HepG2 (cell line): ENCODE results near the gene APBA3. TPM values are rescaled to one million over a fixed set of nuclear protein-coding genes. Genes with fewer than 3 reads are reported as not detected.

Experiments
- ATAC-seq: fragments of 200-7000 bp; cut with Tn5 transposase; 3 replicates; pipeline ENCODE4 v1.9.1; 2020; ENCODE audit warnings: mild to moderate bottlenecking, moderate library complexity
- BruUV-seq: library from RNA; stranded (reverse); fragments of 400-500 nt; replicated peaks from 2 replicates; lab custom pipeline; 2021; lab: Mats Ljungman, UMichigan
- CTCF ChIA-PET: fragments of 300-600 bp; formaldehyde crosslinking; extraction: SDS; loops from one replicate; lab custom pipeline; 2021; ENCODE audit warnings: low total read pairs, inconsistent platforms, low intra/inter-chr PET ratio; lab: Yijun Ruan, JAX
- POLR2A ChIA-PET: fragments of 350-600 bp; sonication (Branson Sonifier 250); formaldehyde crosslinking; loops from one replicate; lab custom pipeline; 2020; ENCODE audit warnings: antibody characterized with exemption, inconsistent platforms; lab: Yijun Ruan, JAX
- DNase-seq: peaks from one replicate; pipeline ENCODE4 v3.0.0-alpha.2; 2015; ENCODE audit warnings: low spot score
- FAIRE-seq: peaks from 3 replicates; lab custom pipeline; 2011; peaks lifted over from hg19 to GRCh38; lab: Jason Lieb, UNC
- H2AFZ ChIP-seq: one replicate; pipeline ENCODE4 v1.6.1; 2011; ENCODE audit warnings: low read length, inconsistent platforms
- H3K27ac ChIP-seq: fragments of 300-600 bp; 3 replicates; pipeline ENCODE4 v1.8.0; 2011; ENCODE audit warnings: mixed run types, mild to moderate bottlenecking, mixed read lengths, low read length, inconsistent platforms; ENCODE audit not compliant: insufficient read depth; ENCODE audit errors: extremely low read length
- H3K27me3 ChIP-seq, 2 experiments: fragments of 200-600 bp in 1 of 2; 2 replicates in 1 of 2; 3 replicates in 1 of 2; pipeline versions ENCODE4 v1.6.0 to v1.8.0; 2011; ENCODE audit warnings: low read length in 2 of 2, mild to moderate bottlenecking in 2 of 2, moderate library complexity in 2 of 2, inconsistent platforms in 1 of 2; ENCODE audit not compliant: insufficient read depth in 2 of 2, control insufficient read depth in 1 of 2
- H3K36me3 ChIP-seq, 2 experiments: fragments of 200-600 bp in 1 of 2; replicated peaks in 1 of 2; 2 replicates in 1 of 2; 3 replicates in 1 of 2; pipeline versions ENCODE4 v1.5.1 to v1.8.0; 2011; ENCODE audit warnings: low read length in 2 of 2, inconsistent platforms in 1 of 2; ENCODE audit not compliant: insufficient read depth in 2 of 2, control insufficient read depth in 1 of 2
- H3K4me1 ChIP-seq: 2 replicates; pipeline ENCODE4 v1.5.1; 2012; ENCODE audit warnings: low read length, inconsistent platforms; ENCODE audit not compliant: insufficient read depth
- H3K4me2 ChIP-seq: 2 replicates; pipeline ENCODE4 v1.6.0; 2011; ENCODE audit warnings: low read depth, low read length, inconsistent platforms
- H3K4me3 ChIP-seq, 3 experiments: fragments of 200-600 bp in 1 of 3; sonication (generic), shearing (Covaris generic) in 1 of 3; replicated peaks in 1 of 3; 2 replicates each; pipeline ENCODE4 v1.5.1; 2011 to 2016; ENCODE audit warnings: low read length in 3 of 3, inconsistent platforms in 2 of 3, low read depth in 2 of 3, mild to moderate bottlenecking in 2 of 3, control low read depth in 1 of 3, mixed read lengths in 1 of 3; ENCODE audit not compliant: insufficient read depth in 1 of 3
- H3K79me2 ChIP-seq: one replicate; pipeline ENCODE4 v1.6.1; 2011; ENCODE audit warnings: low read length, inconsistent platforms; ENCODE audit not compliant: insufficient read depth
- H3K9ac ChIP-seq: 2 replicates; pipeline ENCODE4 v1.6.0; 2011; ENCODE audit warnings: mild to moderate bottlenecking, low read depth, low read length, inconsistent platforms; ENCODE audit not compliant: insufficient read depth
- H3K9me3 ChIP-seq: 2 replicates; pipeline ENCODE4 v1.5.1; 2012; ENCODE audit warnings: mild to moderate bottlenecking, low read length
- H4K20me1 ChIP-seq: 2 replicates; pipeline ENCODE4 v1.6.0; 2011; ENCODE audit warnings: inconsistent platforms, mild to moderate bottlenecking, low read length, moderate library complexity; ENCODE audit not compliant: insufficient read depth
- ATF1 ChIP-seq: IDR thresholded peaks from 2 replicates; pipeline ENCODE4 v1.6.1; 2016; ENCODE audit warnings: mild to moderate bottlenecking, control low read depth
- DPF2 ChIP-seq: sonication (generic); formaldehyde crosslinking; IDR thresholded peaks from 2 replicates; pipeline ENCODE4 v1.4.0; 2020; ENCODE audit warnings: mild to moderate bottlenecking, low read depth, missing genetic modification reagents, borderline replicate concordance
- ELF1 ChIP-seq: sonication (generic); formaldehyde crosslinking; IDR thresholded peaks from 2 replicates; pipeline ENCODE4 v1.4.0; 2020; ENCODE audit warnings: missing genetic modification reagents
- ELF3 ChIP-seq: IDR thresholded peaks from 2 replicates; pipeline ENCODE4 v1.6.1; 2016; ENCODE audit warnings: missing genetic modification reagents, missing compliant biosample characterization
- FOXA3 ChIP-seq: IDR thresholded peaks from 2 replicates; pipeline ENCODE4 v1.6.1; 2016; ENCODE audit warnings: missing genetic modification reagents, missing compliant biosample characterization
- GPN1 ChIP-seq: sonication (generic); formaldehyde crosslinking; IDR thresholded peaks from 2 replicates; pipeline ENCODE4 v1.5.1; 2020; ENCODE audit warnings: missing genetic modification reagents, borderline replicate concordance
- HDAC1 ChIP-seq: sonication (generic); formaldehyde crosslinking; IDR thresholded peaks from 2 replicates; pipeline ENCODE4 v1.5.1; 2020; ENCODE audit warnings: mild to moderate bottlenecking, missing genetic modification reagents
- POGZ ChIP-seq: sonication (generic); formaldehyde crosslinking; IDR thresholded peaks from 2 replicates; pipeline ENCODE4 v1.4.0; 2020; ENCODE audit warnings: mild to moderate bottlenecking, missing genetic modification reagents
- SP4 ChIP-seq: sonication (generic); formaldehyde crosslinking; IDR thresholded peaks from 2 replicates; pipeline ENCODE4 v1.8.1; 2023; ENCODE audit warnings: mild to moderate bottlenecking, missing genetic modification reagents
- SSRP1 ChIP-seq: IDR thresholded peaks from 2 replicates; pipeline ENCODE4 v1.6.1; 2016; ENCODE audit warnings: control low read depth
- SYNCRIP ChIP-seq: fragments of 200-400 bp; formaldehyde crosslinking; IDR thresholded peaks from 2 replicates; pipeline ENCODE4 v1.6.1; 2018; ENCODE audit warnings: mild to moderate bottlenecking, low read depth, low read length; ENCODE audit not compliant: insufficient read depth
- ZFP36L1 ChIP-seq: sonication (generic); formaldehyde crosslinking; IDR thresholded peaks from 2 replicates; pipeline ENCODE4 v1.8.0; 2022; ENCODE audit warnings: mild to moderate bottlenecking, missing genetic modification reagents, moderate library complexity
- ZNF253 ChIP-seq: sonication (generic); formaldehyde crosslinking; IDR thresholded peaks from 2 replicates; pipeline ENCODE4 v1.8.0; 2022; ENCODE audit warnings: mild to moderate bottlenecking, missing genetic modification reagents, borderline replicate concordance
- WGBS: methylation state at CpG from one replicate; pipeline ENCODE4 v1.1.6; 2017; ENCODE audit warnings: low lambda C conversion rate; 5-methylcytosine and 5-hydroxymethylcytosine counted together
- in situ Hi-C: cut with HindIII; loops from 2 replicates; pipeline ENCODE4 v1.10.0; 2017; ENCODE audit warnings: low pct_unique_long_range_greater_than_20kb; ENCODE audit not compliant: extremely low pct_ligation_motif_present
- intact Hi-C: fragments of 100-400 bp; cut with micrococcal nuclease; formaldehyde crosslinking; loops from one replicate; pipeline ENCODE4 v1.10.0; 2022; ENCODE audit not compliant: unreplicated experiment
- polyA plus RNA-seq, 8 experiments: library from polyadenylated mRNA; depleted of rRNA in 3 of 8; stranded (reverse) in 7 of 8; unstranded in 1 of 8; fragments of >200 nt; fragmentation: Illumina TruSeq in 4 of 8; extraction: Trizol in 4 of 8; gene quantifications; 2 replicates each; pipeline versions ENCODE4 v1.2.1 to v1.2.3, GENCODE V29; 2011 to 2016; ENCODE audit warnings: low read depth in 4 of 8, missing spikeins in 1 of 8, mixed read lengths in 1 of 8; ENCODE audit not compliant: insufficient read depth in 1 of 8
- total RNA-seq, 5 experiments: library from RNA; depleted of rRNA; stranded (reverse); fragments of >200 nt; fragmentation: Illumina TruSeq; extraction: Trizol; gene quantifications; 2 replicates each; pipeline ENCODE4 v1.2.3, GENCODE V29; 2016; ENCODE audit warnings: low read depth in 1 of 5
- TF ChIP-seq, protein P1 (sequence below), 2 experiments: sonication (generic) in 1 of 2; formaldehyde crosslinking in 1 of 2; IDR thresholded peaks; 2 replicates each; pipeline versions ENCODE4 v1.5.1 to v1.6.1; 2011 to 2020; ENCODE audit warnings: borderline replicate concordance in 1 of 2, low read depth in 1 of 2, low read length in 1 of 2, mild to moderate bottlenecking in 1 of 2, missing genetic modification reagents in 1 of 2, moderate library complexity in 1 of 2

Gene APBA3
- total and polyA plus RNA-seq, 2 of the 13 experiments (the other 11 are each of a cell fraction or from before 2014, with no cell fraction given): 14.2 to 14.3 TPM

DNA sequence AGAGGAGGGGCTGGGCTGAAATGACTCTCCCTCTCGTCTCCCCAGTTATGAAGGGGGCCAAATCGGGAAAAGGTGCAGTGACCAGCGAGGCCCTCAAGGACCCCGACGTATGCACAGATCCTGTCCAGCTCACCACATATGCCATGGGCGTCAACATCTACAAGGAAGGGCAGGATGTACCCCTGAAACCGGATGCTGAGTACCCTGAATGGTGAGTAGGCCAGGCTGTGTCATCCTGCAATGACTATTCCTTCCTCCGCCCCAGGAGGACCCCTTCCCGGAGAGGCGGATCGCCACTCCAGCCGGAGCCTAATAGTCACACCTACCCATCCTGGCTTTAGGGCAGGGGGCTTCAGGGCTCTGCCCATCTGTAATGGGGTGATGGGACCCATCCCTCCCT is 3.6 kb upstream of the APBA3 start:
- WGBS: 98% methylated on average over 12 of the region's 12 CpGs
- H3K9ac ChIP-seq: no peak overlapping the region
- no peak for TF ChIP-seq ZNF253 (CRISPR knock-in tag)
- TF ChIP-seq SP4 (CRISPR knock-in tag): no peak
- no peak for TF ChIP-seq ELF3 (CRISPR knock-in tag)
- TF ChIP-seq, all 625 proteins: peak for 0
- H3K9me3 ChIP-seq: no peaks in the 10 kb centered on the region
- intact Hi-C loops: loop anchor here (10.0 kb wide), 1 partner anchor 60 kb away; the partner anchor contains the start of genes PIP5K1C and TJP3
- H3K4me3 ChIP-seq: no peak overlapping the region
- FAIRE-seq: no peak
- no peak overlapping the region for H3K4me2 ChIP-seq
- H3K27ac ChIP-seq: no peak overlapping the region
- peaks cover 12% of the 10 kb centered on the region for H3K79me2 ChIP-seq
- H3K4me1 ChIP-seq: peaks cover 15% of the 10 kb centered on the region
- DNase-seq: no peak
- POLR2A ChIA-PET: no interaction called here
- no peaks in the 10 kb centered on the region for H4K20me1 ChIP-seq
- BruUV-seq: no TSS peak
- H3K36me3 ChIP-seq: peaks cover 9 to 20% of the 10 kb centered on the region in 2 experiments; a peak in 2 of 5 replicates
- H3K27me3 ChIP-seq: no peaks in the 10 kb centered on the region; a peak in 1 of 5 replicates
- CTCF ChIA-PET: no interaction called here
- no peak for ATAC-seq
- H2AFZ ChIP-seq: no peak overlapping the region
- in situ Hi-C loops: no loop called here

DNA sequence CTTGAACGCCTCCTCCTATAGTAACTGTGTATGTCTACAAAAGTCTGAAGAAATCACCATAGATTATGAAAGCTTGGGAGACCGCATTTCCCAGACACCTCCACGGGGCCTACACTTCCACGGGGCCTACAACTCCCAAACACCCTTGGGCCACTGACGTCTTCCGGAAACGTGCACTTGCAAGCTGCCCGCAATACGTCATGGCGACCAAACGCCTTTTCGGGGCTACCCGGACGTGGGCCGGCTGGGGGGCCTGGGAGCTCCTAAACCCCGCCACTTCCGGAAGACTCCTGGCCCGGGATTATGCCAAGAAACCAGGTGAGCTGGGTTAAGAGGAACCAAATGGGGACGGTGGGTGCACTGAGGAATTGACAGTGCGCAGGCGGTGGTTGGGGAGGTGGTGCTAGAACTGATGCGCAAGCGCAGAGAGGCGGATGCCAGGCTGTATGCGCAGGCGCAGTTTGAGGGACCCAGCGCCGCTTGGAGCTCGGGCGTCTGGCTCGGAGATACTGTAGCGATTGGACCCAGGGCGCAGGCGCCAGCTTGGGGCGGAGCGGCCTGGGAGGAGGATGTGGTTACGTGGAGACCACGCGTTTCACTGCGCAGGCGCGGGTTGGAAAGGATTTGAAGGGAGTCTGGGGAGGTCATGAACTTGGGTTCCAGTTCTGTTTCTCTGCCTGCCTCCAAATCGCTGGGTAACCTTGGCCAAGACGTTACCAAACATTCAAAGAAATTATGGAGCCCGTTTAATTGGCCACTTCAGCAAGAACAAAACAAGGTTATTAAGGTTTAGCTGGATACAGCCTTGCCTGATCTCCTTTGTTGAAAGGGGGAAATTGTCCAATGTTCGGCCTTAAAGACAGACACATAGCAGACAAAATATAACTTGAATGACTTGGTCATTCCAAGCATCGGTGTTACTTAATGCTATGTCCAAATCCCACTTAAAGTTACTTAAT is 1.3 kb upstream of the APBA3 start, which contains the start of gene MRPL54:
Gene MRPL54, plus strand, starts transcription at position 182 of the 959 bp plus-strand sequence. Its CDS starts 19 bp downstream, at position 201.
- CTCF ChIA-PET: no interaction called here
- POLR2A ChIA-PET: interaction anchor here (0.5 to 2.0 kb wide), 22 partner anchors 9 to 1287 kb away, joined by 3 to 15 read pairs (median 4); partner anchors contain the start of genes CACTIN, EEF2, GADD45B and PIAS4
- in situ Hi-C loops: no loop called here
- TF ChIP-seq FOXA3 (CRISPR knock-in tag) (no peak), ZFP36L1 (no peak), HDAC1 (CRISPR knock-in tag) (peak; percentile 66; the same call in 1 of the 2 replicates), POGZ (0 out of 2 replicates have a peak, but pooled peaks have one; percentile 29), DPF2 (no peak), SSRP1 (CRISPR knock-in tag) (no peak), ATF1 (peak; percentile 95), GPN1 (CRISPR knock-in tag) (no peak), ELF1 (peak; percentile 93), SYNCRIP (no peak)
- TF ChIP-seq, protein P1, sequence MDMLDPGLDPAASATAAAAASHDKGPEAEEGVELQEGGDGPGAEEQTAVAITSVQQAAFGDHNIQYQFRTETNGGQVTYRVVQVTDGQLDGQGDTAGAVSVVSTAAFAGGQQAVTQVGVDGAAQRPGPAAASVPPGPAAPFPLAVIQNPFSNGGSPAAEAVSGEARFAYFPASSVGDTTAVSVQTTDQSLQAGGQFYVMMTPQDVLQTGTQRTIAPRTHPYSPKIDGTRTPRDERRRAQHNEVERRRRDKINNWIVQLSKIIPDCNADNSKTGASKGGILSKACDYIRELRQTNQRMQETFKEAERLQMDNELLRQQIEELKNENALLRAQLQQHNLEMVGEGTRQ (IDR thresholded peaks at IDR 0.05; ENCODE audit: low read depth, low read length): no peak
- TF ChIP-seq, protein P1 (CRISPR knock-in tag; IDR thresholded peaks at IDR 0.05; ENCODE audit: borderline replicate concordance): 0 out of 2 replicates have a peak, but pooled peaks have one; percentile 18

More for the DNA sequence above, 1.3 kb upstream of the APBA3 start, which contains the start of gene MRPL54:
- peak; percentile 90 for FAIRE-seq
- intact Hi-C loops: loop anchor here (10.0 kb wide), 1 partner anchor 58 kb away; the partner anchor contains the start of genes PIP5K1C and TJP3
- TSS peak; percentile 97 for BruUV-seq
- Histone ChIP-seq H3K4me2 (peak within 1 kb of the TSS; percentile 88), H3K4me3 (peak within 1 kb of the TSS; percentile 84 to 99 (median 90)), H3K79me2 (peaks cover 12% of the 10 kb centered on the region), H3K36me3 (peaks cover 7 to 25% of the 10 kb centered on the region in 2 experiments; a peak in 2 of 5 replicates), H3K9me3 (no peaks in the 10 kb centered on the region), H3K27ac (peak within 1 kb of the TSS; percentile 95), H3K4me1 (peaks cover 17% of the 10 kb centered on the region), H3K27me3 (no peaks in the 10 kb centered on the region; a peak in 1 of 5 replicates), H4K20me1 (no peaks in the 10 kb centered on the region), H3K9ac (peak within 1 kb of the TSS; percentile 93), H2AFZ (peak within 1 kb of the TSS; percentile 91)
- peak; percentile 91 for ATAC-seq
- DNase-seq: peak; percentile 97
- WGBS: 1% methylated on average over 40 of the region's 47 CpGs
